SH-SY5Y (cell line): ENCODE results near the gene PTPRG.

ENCODE experiments used
- GATA2 ChIP-seq: IDR thresholded peaks from 2 replicates; pipeline ENCODE4 v1.6.1; 2011; ENCODE audit warnings: mild to moderate bottlenecking, low read depth, low read length
- GATA3 ChIP-seq: IDR thresholded peaks from 2 replicates; pipeline ENCODE4 v1.6.1; 2011; ENCODE audit warnings: low read depth, mild to moderate bottlenecking, low read length, moderate library complexity

- TF ChIP-seq GATA2 (no peak), GATA3 (no peak)
These were observed 247.2 kb downstream of the PTPRG start for GRCh38 chr3:61808526-61808925.
